ENCODE results near the gene MCRS1.
"Not testable (repeated sequence)": the region's sequence is repeated elsewhere in the genome, so short reads cannot be mapped to it uniquely, and the experiment has no call there.

MCRS1 gene

GRCh38 chr12:49535921-49536525 lies 31.9 kb downstream of the MCRS1 start:
- Histone ChIP-seq H3K4ac (ENCODE audit: low read depth, low read length) (no peak overlapping the region), H3K36me3 (ENCODE audit: control insufficient read depth, insufficient read depth, low read length) (no peaks in the 10 kb centered on the region), H3K4me3 (ENCODE audit: low read length) (no peak overlapping the region), H3K27me3 (ENCODE audit: insufficient read depth, low read length, poor library complexity) (peaks cover 41% of the 10 kb centered on the region), H4K5ac (ENCODE audit: low read length) (no peak overlapping the region), H4K8ac (ENCODE audit: low read depth, low read length) (no peak overlapping the region), H3K56ac (ENCODE audit: low read length) (no peak overlapping the region), H3K79me2 (ENCODE audit: control insufficient read depth, insufficient read depth, low read length) (no peaks in the 10 kb centered on the region), H2BK15ac (replicated peaks; ENCODE audit: low read depth) (no peak overlapping the region), H3K4me2 (ENCODE audit: low read length) (no peak overlapping the region), H3K4me1 (ENCODE audit: control insufficient read depth, low read depth, low read length) (peaks cover 2% of the 10 kb centered on the region), H2AK5ac (ENCODE audit: low read length) (no peak overlapping the region), H3K27ac (ENCODE audit: low read depth, low read length) (no peak overlapping the region), H3K18ac (ENCODE audit: low read length) (no peak overlapping the region), H2BK5ac (ENCODE audit: low read length) (no peak overlapping the region), H3K23ac (ENCODE audit: low read length) (no peak overlapping the region), H3K9ac (ENCODE audit: low read length) (no peak overlapping the region), H2BK120ac (ENCODE audit: low read depth, low read length) (no peak overlapping the region), H3K79me1 (ENCODE audit: low read length) (no peaks in the 10 kb centered on the region)
- no peak for DNase-seq
- WGBS (ENCODE audit: extremely low coverage, insufficient coverage, low lambda C conversion rate) = no CpG with 5 or more reads among the region's 6 CpGs

GRCh38 chr12:49534731-49535278 lies 33.1 kb downstream of the MCRS1 start:
- Histone ChIP-seq H2BK120ac (ENCODE audit: low read depth, low read length) (no peak overlapping the region), H3K4me3 (ENCODE audit: low read length) (no peak overlapping the region), H3K18ac (ENCODE audit: low read length) (no peak overlapping the region), H4K5ac (ENCODE audit: low read length) (no peak overlapping the region), H3K4ac (ENCODE audit: low read depth, low read length) (no peak overlapping the region), H4K8ac (ENCODE audit: low read depth, low read length) (no peak overlapping the region), H3K79me1 (ENCODE audit: low read length) (no peaks in the 10 kb centered on the region), H3K4me2 (ENCODE audit: low read length) (no peak overlapping the region), H3K27ac (ENCODE audit: low read depth, low read length) (no peak overlapping the region), H3K23ac (ENCODE audit: low read length) (no peak overlapping the region), H2AK5ac (ENCODE audit: low read length) (no peak overlapping the region), H3K27me3 (ENCODE audit: insufficient read depth, low read length, poor library complexity) (peaks cover 34% of the 10 kb centered on the region), H2BK15ac (replicated peaks; ENCODE audit: low read depth) (no peak overlapping the region), H2BK5ac (ENCODE audit: low read length) (no peak overlapping the region), H3K36me3 (ENCODE audit: control insufficient read depth, insufficient read depth, low read length) (no peaks in the 10 kb centered on the region), H3K56ac (ENCODE audit: low read length) (no peak overlapping the region), H3K9ac (ENCODE audit: low read length) (no peak overlapping the region), H3K4me1 (ENCODE audit: control insufficient read depth, low read depth, low read length) (peaks cover 2% of the 10 kb centered on the region), H3K79me2 (ENCODE audit: control insufficient read depth, insufficient read depth, low read length) (no peaks in the 10 kb centered on the region)
- DNase-seq = no peak
- no CpG with 5 or more reads among the region's 13 CpGs for WGBS (ENCODE audit: extremely low coverage, insufficient coverage, low lambda C conversion rate)

- peaks cover 27% of the 10 kb centered on the region for H3K27me3 ChIP-seq (ENCODE audit: insufficient read depth, low read length, poor library complexity)
- H3K9ac ChIP-seq (ENCODE audit: low read length); H2BK120ac ChIP-seq (ENCODE audit: low read depth, low read length); H3K36me3 ChIP-seq (ENCODE audit: control insufficient read depth, insufficient read depth, low read length); H3K56ac ChIP-seq (ENCODE audit: low read length); H2BK15ac ChIP-seq (replicated peaks; ENCODE audit: low read depth); DNase-seq; H2AK5ac ChIP-seq (ENCODE audit: low read length); H3K4me3 ChIP-seq (ENCODE audit: low read length); H3K23ac ChIP-seq (ENCODE audit: low read length); H3K79me1 ChIP-seq (ENCODE audit: low read length); H3K79me2 ChIP-seq (ENCODE audit: control insufficient read depth, insufficient read depth, low read length); H3K4ac ChIP-seq (ENCODE audit: low read depth, low read length); H3K4me2 ChIP-seq (ENCODE audit: low read length); H3K27ac ChIP-seq (ENCODE audit: low read depth, low read length); H2BK5ac ChIP-seq (ENCODE audit: low read length); H3K4me1 ChIP-seq (ENCODE audit: control insufficient read depth, low read depth, low read length); H4K8ac ChIP-seq (ENCODE audit: low read depth, low read length); H3K18ac ChIP-seq (ENCODE audit: low read length); H4K5ac ChIP-seq (ENCODE audit: low read length): not testable (repeated sequence)
- no CpG with 5 or more reads among the region's 5 CpGs for WGBS (ENCODE audit: extremely low coverage, insufficient coverage, low lambda C conversion rate)
Observed at GRCh38 chr12:49534122-49534521, 33.8 kb downstream of the MCRS1 start.

DNA sequence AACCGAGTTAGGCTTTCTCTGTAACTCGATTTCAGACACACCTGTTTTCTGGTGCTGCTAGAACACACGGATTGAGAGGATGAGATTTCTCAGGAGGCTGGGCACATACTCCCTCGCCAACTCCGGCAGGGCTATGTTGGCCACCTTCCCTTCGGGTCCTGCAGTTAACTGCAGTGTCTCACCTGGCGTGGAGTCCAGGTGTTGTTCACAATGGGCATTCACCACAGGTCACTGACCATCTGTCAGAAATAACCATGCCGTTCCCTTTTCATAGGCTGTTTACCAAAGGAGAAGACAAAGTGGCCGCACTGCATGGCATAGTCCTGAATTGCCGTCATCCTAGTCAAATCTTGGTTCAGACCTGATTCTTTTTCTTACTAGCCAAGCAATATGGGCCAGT lies 34.6 kb downstream of the MCRS1 start:
- Histone ChIP-seq H3K4me2 (ENCODE audit: low read length) (no peak overlapping the region), H3K18ac (ENCODE audit: low read length) (no peak overlapping the region), H2AK5ac (ENCODE audit: low read length) (no peak overlapping the region), H4K8ac (ENCODE audit: low read depth, low read length) (no peak overlapping the region), H2BK120ac (ENCODE audit: low read depth, low read length) (no peak overlapping the region), H2BK5ac (ENCODE audit: low read length) (no peak overlapping the region), H4K5ac (ENCODE audit: low read length) (no peak overlapping the region), H2BK15ac (replicated peaks; ENCODE audit: low read depth) (no peak overlapping the region), H3K36me3 (ENCODE audit: control insufficient read depth, insufficient read depth, low read length) (no peaks in the 10 kb centered on the region), H3K4me1 (ENCODE audit: control insufficient read depth, low read depth, low read length) (peaks cover 2% of the 10 kb centered on the region), H3K9ac (ENCODE audit: low read length) (no peak overlapping the region), H3K79me2 (ENCODE audit: control insufficient read depth, insufficient read depth, low read length) (no peaks in the 10 kb centered on the region), H3K79me1 (ENCODE audit: low read length) (no peaks in the 10 kb centered on the region), H3K23ac (ENCODE audit: low read length) (no peak overlapping the region), H3K27ac (ENCODE audit: low read depth, low read length) (no peak overlapping the region), H3K4ac (ENCODE audit: low read depth, low read length) (no peak overlapping the region), H3K56ac (ENCODE audit: low read length) (no peak overlapping the region), H3K27me3 (ENCODE audit: insufficient read depth, low read length, poor library complexity) (peaks cover 24% of the 10 kb centered on the region), H3K4me3 (ENCODE audit: low read length) (no peak overlapping the region)
- WGBS (ENCODE audit: extremely low coverage, insufficient coverage, low lambda C conversion rate) = no CpG with 5 or more reads among the region's 10 CpGs
- no peak for DNase-seq

- H3K79me2 ChIP-seq (ENCODE audit: control insufficient read depth, insufficient read depth, low read length) = no peaks in the 10 kb centered on the region
- no peak overlapping the region for H3K4ac ChIP-seq (ENCODE audit: low read depth, low read length)
- no peaks in the 10 kb centered on the region for H3K4me1 ChIP-seq (ENCODE audit: control insufficient read depth, low read depth, low read length)
- H2AK5ac ChIP-seq (ENCODE audit: low read length) = no peak overlapping the region
- no peak overlapping the region for H3K9ac ChIP-seq (ENCODE audit: low read length)
- no CpG with 5 or more reads among the region's 2 CpGs for WGBS (ENCODE audit: extremely low coverage, insufficient coverage, low lambda C conversion rate)
- no peak overlapping the region for H3K27ac ChIP-seq (ENCODE audit: low read depth, low read length)
- peaks cover 5% of the 10 kb centered on the region for H3K36me3 ChIP-seq (ENCODE audit: control insufficient read depth, insufficient read depth, low read length)
- H3K4me2 ChIP-seq (ENCODE audit: low read length) = no peak overlapping the region
- no peak overlapping the region for H2BK5ac ChIP-seq (ENCODE audit: low read length)
- H4K5ac ChIP-seq (ENCODE audit: low read length) = no peak overlapping the region
- H3K79me1 ChIP-seq (ENCODE audit: low read length) = no peaks in the 10 kb centered on the region
- H2BK120ac ChIP-seq (ENCODE audit: low read depth, low read length) = no peak overlapping the region
- H4K8ac ChIP-seq (ENCODE audit: low read depth, low read length) = no peak overlapping the region
- H3K23ac ChIP-seq (ENCODE audit: low read length) = no peak overlapping the region
- no peak overlapping the region for H2BK15ac ChIP-seq (replicated peaks; ENCODE audit: low read depth)
- no peak overlapping the region for H3K56ac ChIP-seq (ENCODE audit: low read length)
- H3K18ac ChIP-seq (ENCODE audit: low read length) = no peak overlapping the region
- DNase-seq = no peak
- peaks cover 9% of the 10 kb centered on the region for H3K27me3 ChIP-seq (ENCODE audit: insufficient read depth, low read length, poor library complexity)
- no peak overlapping the region for H3K4me3 ChIP-seq (ENCODE audit: low read length)
Observed at GRCh38 chr12:49531745-49532144, 36.2 kb downstream of the MCRS1 start.

DNA sequence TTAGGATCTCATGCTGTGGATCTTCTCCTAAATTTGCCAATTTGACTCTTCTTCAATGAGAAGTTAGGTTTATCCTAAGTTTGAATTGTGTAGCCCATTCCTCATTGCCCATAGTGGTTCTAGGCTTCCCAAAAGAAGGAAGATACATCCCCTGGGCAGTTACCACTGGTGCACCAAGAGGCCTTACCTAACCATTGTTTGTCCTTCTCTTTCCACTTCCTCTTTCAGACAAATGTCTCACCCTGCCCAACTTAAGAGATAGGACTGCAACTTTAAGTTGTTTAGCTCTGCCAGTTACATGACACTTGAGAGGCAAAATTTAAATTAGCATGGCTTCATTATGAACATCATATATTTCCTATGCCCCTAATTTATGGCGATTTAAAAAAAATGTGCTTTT lies 38.5 kb downstream of the MCRS1 start:
- H4K8ac ChIP-seq (ENCODE audit: low read depth, low read length) = no peak overlapping the region
- H3K4ac ChIP-seq (ENCODE audit: low read depth, low read length) = no peak overlapping the region
- H3K18ac ChIP-seq (ENCODE audit: low read length) = no peak overlapping the region
- H3K27ac ChIP-seq (ENCODE audit: low read depth, low read length) = no peak overlapping the region
- H4K5ac ChIP-seq (ENCODE audit: low read length) = no peak overlapping the region
- H3K23ac ChIP-seq (ENCODE audit: low read length) = no peak overlapping the region
- no peak overlapping the region for H2AK5ac ChIP-seq (ENCODE audit: low read length)
- H3K79me2 ChIP-seq (ENCODE audit: control insufficient read depth, insufficient read depth, low read length) = no peaks in the 10 kb centered on the region
- no peak for DNase-seq
- H3K56ac ChIP-seq (ENCODE audit: low read length) = no peak overlapping the region
- no CpG with 5 or more reads among the region's 1 CpG for WGBS (ENCODE audit: extremely low coverage, insufficient coverage, low lambda C conversion rate)
- no peak overlapping the region for H3K4me2 ChIP-seq (ENCODE audit: low read length)
- H2BK15ac ChIP-seq (replicated peaks; ENCODE audit: low read depth) = no peak overlapping the region
- no peak overlapping the region for H3K9ac ChIP-seq (ENCODE audit: low read length)
- peaks cover 10% of the 10 kb centered on the region for H3K36me3 ChIP-seq (ENCODE audit: control insufficient read depth, insufficient read depth, low read length)
- no peak overlapping the region for H2BK5ac ChIP-seq (ENCODE audit: low read length)
- no peaks in the 10 kb centered on the region for H3K27me3 ChIP-seq (ENCODE audit: insufficient read depth, low read length, poor library complexity)
- H3K79me1 ChIP-seq (ENCODE audit: low read length) = no peaks in the 10 kb centered on the region
- H2BK120ac ChIP-seq (ENCODE audit: low read depth, low read length) = no peak overlapping the region
- H3K4me1 ChIP-seq (ENCODE audit: control insufficient read depth, low read depth, low read length) = no peaks in the 10 kb centered on the region
- no peak overlapping the region for H3K4me3 ChIP-seq (ENCODE audit: low read length)

Measured in mesendoderm (in vitro differentiated cells).